CD4-positive, alpha-beta memory T cell (primary cell): ENCODE results near the gene TAS1R3. TPM values are rescaled to one million over a fixed set of nuclear protein-coding genes. Genes with fewer than 3 reads are reported as not detected.
A peak's percentile ranks its signal among the peaks of the same experiment; 100 is the strongest.

Experiments
- CTCF ChIA-PET: fragments of 350-600 bp; sonication (Branson Sonifier 250); formaldehyde crosslinking; loops from one replicate; lab custom pipeline; 2021; ENCODE audit warnings: inconsistent platforms; ENCODE audit not compliant: partially characterized antibody; lab: Charles Lee
- POLR2A ChIA-PET: fragments of 350-600 bp; sonication (Branson Sonifier 250); formaldehyde crosslinking; loops from one replicate; lab custom pipeline; 2021; ENCODE audit not compliant: partially characterized antibody; lab: Charles Lee
- DNase-seq, 5 donors: peaks; one replicate each; pipeline versions ENCODE4 v3.0.0 to v3.0.0-alpha.2; 2020 to 2022; ENCODE audit warnings: mixed read lengths in 1 of 5
- H3K27ac ChIP-seq: one replicate; pipeline ENCODE4 v1.7.0; 2013; ENCODE audit warnings: low read depth, low read length
- H3K27me3 ChIP-seq: 2 replicates; pipeline ENCODE4 v1.7.0; 2013; ENCODE audit warnings: mild to moderate bottlenecking, low read length, moderate library complexity; ENCODE audit not compliant: insufficient read depth
- H3K36me3 ChIP-seq: 2 replicates; pipeline ENCODE4 v1.7.0; 2013; ENCODE audit warnings: mild to moderate bottlenecking, low read length, moderate library complexity; ENCODE audit not compliant: insufficient read depth
- H3K4me1 ChIP-seq: 2 replicates; pipeline ENCODE4 v1.7.0; 2013; ENCODE audit warnings: mild to moderate bottlenecking, low read length, moderate library complexity; ENCODE audit not compliant: insufficient read depth
- H3K4me3 ChIP-seq, 2 donors: one replicate each; pipeline ENCODE4 v1.7.0; 2013; ENCODE audit warnings: low read length in 2 of 2, mild to moderate bottlenecking in 1 of 2
- H3K9me3 ChIP-seq, 2 donors: one replicate each; pipeline ENCODE4 v1.7.0; 2013; ENCODE audit warnings: low read length in 2 of 2, control low read depth in 1 of 2; ENCODE audit not compliant: control insufficient read depth in 1 of 2
- H3K27ac Mint-ChIP-seq, 7 donors: one replicate each; pipeline ENCODE4 v1.8.0; 2020 to 2021; ENCODE audit warnings: mixed read lengths in 7 of 7, mild to moderate bottlenecking in 6 of 7, inconsistent platforms in 3 of 7, moderate library complexity in 3 of 7
- H3K27me3 Mint-ChIP-seq, 2 donors: one replicate each; pipeline ENCODE4 v1.8.0; 2020 to 2021; ENCODE audit warnings: mixed read lengths in 2 of 2
- H3K36me3 Mint-ChIP-seq, 2 donors: one replicate each; pipeline ENCODE4 v1.8.0; 2020 to 2021; ENCODE audit warnings: mixed read lengths in 2 of 2, inconsistent platforms in 1 of 2, mild to moderate bottlenecking in 1 of 2
- H3K4me1 Mint-ChIP-seq, 4 donors: one replicate each; pipeline ENCODE4 v1.8.0; 2020 to 2021; ENCODE audit warnings: mixed read lengths in 4 of 4, mild to moderate bottlenecking in 1 of 4
- H3K4me3 Mint-ChIP-seq, 8 donors: one replicate each; pipeline ENCODE4 v1.8.0; 2020 to 2021; ENCODE audit warnings: mixed read lengths in 8 of 8, mild to moderate bottlenecking in 7 of 8, moderate library complexity in 6 of 8, inconsistent platforms in 3 of 8
- H3K9me3 Mint-ChIP-seq, 8 donors: one replicate each; pipeline ENCODE4 v1.8.0; 2020 to 2021; ENCODE audit warnings: mixed read lengths in 8 of 8, mild to moderate bottlenecking in 5 of 8, inconsistent platforms in 3 of 8, moderate library complexity in 1 of 8
- intact Hi-C: fragments of 100-400 bp; cut with micrococcal nuclease; formaldehyde crosslinking; loops from one replicate; pipeline ENCODE4 v1.15.1; 2023
- polyA plus RNA-seq, 2 donors: library from polyadenylated mRNA; unstranded; fragments of 300-500 nt; fragmentation: Illumina TruSeq; gene quantifications; one replicate each; pipeline ENCODE4 v1.2.3, GENCODE V29; 2021
- total RNA-seq, 2 experiments: library from RNA; stranded (reverse); gene quantifications; one replicate each; pipeline ENCODE4 v1.2.3, GENCODE V29; 2021

TAS1R3 gene
- total and polyA plus RNA-seq, 4 experiments from 2014 or later: 0.47 to 1.5 (median 1.5) TPM; not detected in 1

GRCh38 chr1:1306661-1307260, 24.3 kb upstream of the TAS1R3 start:
- Mint-ChIP-seq H3K9me3 (peaks cover 0 to 2% (median 0%) of the 10 kb centered on the region in 8 donors), H3K27me3 (no peaks in the 10 kb centered on the region), H3K4me3 (peak overlapping the region; percentile 84 to 92 (median 89)), H3K36me3 (peaks cover 0 to 8% of the 10 kb centered on the region in 2 donors), H3K27ac (peak overlapping the region; percentile 72 to 92 (median 90)), H3K4me1 (peaks cover 13 to 29% (median 20%) of the 10 kb centered on the region in 4 donors)
- Histone ChIP-seq H3K36me3 (peaks cover 7% of the 10 kb centered on the region), H3K4me1 (peaks cover 36% of the 10 kb centered on the region), H3K9me3 (no peaks in the 10 kb centered on the region), H3K27me3 (no peaks in the 10 kb centered on the region), H3K4me3 (peak overlapping the region; percentile 33 to 59), H3K27ac (peak overlapping the region; percentile 54)
- no peak for DNase-seq
- ChIA-PET CTCF (no interaction called here), POLR2A (interaction anchor here (1.0 kb wide), 1 partner anchor 68 kb away, joined by 4 read pairs; the partner anchor contains the start of gene AURKAIP1)
- intact Hi-C loops: loop anchor here (1.0 kb wide), 1 partner anchor 237 kb away; no protein-coding TSS in a partner anchor

- no peaks in the 10 kb centered on the region for H3K9me3 ChIP-seq
- Mint-ChIP-seq H3K4me1 (peaks cover 13 to 29% (median 20%) of the 10 kb centered on the region in 4 donors), H3K27me3 (no peaks in the 10 kb centered on the region), H3K36me3 (peaks cover 0 to 8% of the 10 kb centered on the region in 2 donors), H3K27ac (peak overlapping the region; percentile 66 to 92 (median 90)), H3K9me3 (peaks cover 0 to 2% (median 0%) of the 10 kb centered on the region in 8 donors), H3K4me3 (peak overlapping the region; percentile 84 to 92 (median 89))
- H3K27ac ChIP-seq: peak overlapping the region; percentile 54
- peak overlapping the region; percentile 33 to 59 for H3K4me3 ChIP-seq
- H3K36me3 ChIP-seq: peaks cover 7% of the 10 kb centered on the region
- ChIA-PET POLR2A (interaction anchor here (1.0 kb wide), 1 partner anchor 68 kb away, joined by 4 read pairs; the partner anchor contains the start of gene AURKAIP1), CTCF (no interaction called here)
- peaks cover 36% of the 10 kb centered on the region for H3K4me1 ChIP-seq
- no peaks in the 10 kb centered on the region for H3K27me3 ChIP-seq
- DNase-seq: peak in 1 of 5 donors; percentile 28
- intact Hi-C loops: loop anchor here (1.0 kb wide), 1 partner anchor 238 kb away; no protein-coding TSS in a partner anchor
Observed at GRCh38 chr1:1307261-1307922, 23.7 kb upstream of the TAS1R3 start.

- peak within 1 kb of the TSS; percentile 77 for H3K27ac ChIP-seq
- ChIA-PET CTCF (no interaction called here), POLR2A (interaction anchor here (3.4 kb wide), 1 partner anchor 17 kb away, joined by 14 read pairs; no protein-coding TSS in a partner anchor)
- intact Hi-C loops: loop anchor here (1.0 kb wide), 7 partner anchors 16 to 239 kb away; partner anchors contain the start of genes AURKAIP1, B3GALT6, C1orf159 and CPTP
- Mint-ChIP-seq H3K9me3 (peaks cover 0 to 2% (median 0%) of the 10 kb centered on the region in 8 donors), H3K27me3 (no peaks in the 10 kb centered on the region), H3K4me1 (peaks cover 13 to 29% (median 20%) of the 10 kb centered on the region in 4 donors), H3K27ac (peak within 1 kb of the TSS; percentile 89 to 96 (median 91)), H3K36me3 (peaks cover 0 to 12% of the 10 kb centered on the region in 2 donors), H3K4me3 (peak within 1 kb of the TSS; percentile 86 to 92 (median 89))
- H3K9me3 ChIP-seq: no peaks in the 10 kb centered on the region
- DNase-seq: peak; percentile 92 to 94 (median 92)
- H3K36me3 ChIP-seq: peaks cover 12% of the 10 kb centered on the region
- H3K4me1 ChIP-seq: peaks cover 36% of the 10 kb centered on the region
- H3K4me3 ChIP-seq: peak within 1 kb of the TSS; percentile 61 to 83
- no peaks in the 10 kb centered on the region for H3K27me3 ChIP-seq
Observed at GRCh38 chr1:1307923-1308755, 22.9 kb upstream of the TAS1R3 start, which contains the start of the genes ACAP3 and PUSL1. TSS of gene ACAP3 (minus strand) at chr1:1307930. CDS start at chr1:1307815, 115 bp downstream. TSS of gene PUSL1 (plus strand) at chr1:1308597. CDS start at chr1:1308644, 47 bp downstream.

- peaks cover 13 to 29% (median 20%) of the 10 kb centered on the region in 4 donors for H3K4me1 Mint-ChIP-seq
Observed at GRCh38 chr1:1308756-1309250, 22.3 kb upstream of the TAS1R3 start.

GRCh38 chr1:1309251-1310108, 21.6 kb upstream of the TAS1R3 start:
- Mint-ChIP-seq H3K36me3 (peaks cover 0 to 15% of the 10 kb centered on the region in 2 donors), H3K27ac (peak overlapping the region in 6 of 7 donors; percentile 35 to 83 (median 60)), H3K4me1 (peaks cover 13 to 29% (median 20%) of the 10 kb centered on the region in 4 donors), H3K4me3 (peak overlapping the region; percentile 43 to 79 (median 73)), H3K27me3 (no peaks in the 10 kb centered on the region), H3K9me3 (peaks cover 0 to 2% (median 0%) of the 10 kb centered on the region in 8 donors)
- intact Hi-C loops: no loop called here
- Histone ChIP-seq H3K27ac (peak overlapping the region; percentile 77), H3K4me1 (peaks cover 35% of the 10 kb centered on the region), H3K27me3 (no peaks in the 10 kb centered on the region), H3K36me3 (peaks cover 24% of the 10 kb centered on the region), H3K4me3 (peak overlapping the region; percentile 29 to 83), H3K9me3 (no peaks in the 10 kb centered on the region)
- POLR2A ChIA-PET: interaction anchor here (0.8 to 3.4 kb wide), 5 partner anchors 9 to 98 kb away, joined by 3 to 14 read pairs (median 3); partner anchors contain the start of genes AURKAIP1 and MRPL20
- CTCF ChIA-PET: interaction anchor here (1.6 kb wide), 1 partner anchor 14 kb away, joined by 3 read pairs; no protein-coding TSS in a partner anchor
- DNase-seq: no peak

More at GRCh38 chr1:1308756-1309250, 22.3 kb upstream of the TAS1R3 start:
- no peak for DNase-seq
- no peaks in the 10 kb centered on the region for H3K9me3 ChIP-seq
- ChIA-PET POLR2A (interaction anchor here (1.3 to 3.4 kb wide), 2 partner anchors 17 to 66 kb away, joined by 8 to 14 read pairs; partner anchors contain the start of gene AURKAIP1), CTCF (interaction anchor here (1.6 kb wide), 1 partner anchor 13 kb away, joined by 3 read pairs; no protein-coding TSS in a partner anchor)
- H3K27ac ChIP-seq: peak overlapping the region; percentile 77
- Mint-ChIP-seq H3K9me3 (peaks cover 0 to 2% (median 0%) of the 10 kb centered on the region in 8 donors), H3K27ac (peak overlapping the region; percentile 87 to 96 (median 90)), H3K27me3 (no peaks in the 10 kb centered on the region), H3K4me3 (peak overlapping the region; percentile 79 to 91 (median 86)), H3K36me3 (peaks cover 0 to 14% of the 10 kb centered on the region in 2 donors)
- intact Hi-C loops: loop anchor here (1.0 kb wide), 6 partner anchors 15 to 193 kb away; partner anchors contain the start of genes AURKAIP1, B3GALT6, C1orf159 and CPTP
- no peaks in the 10 kb centered on the region for H3K27me3 ChIP-seq
- H3K4me3 ChIP-seq: peak overlapping the region; percentile 29 to 83
- H3K36me3 ChIP-seq: peaks cover 18% of the 10 kb centered on the region
- peaks cover 36% of the 10 kb centered on the region for H3K4me1 ChIP-seq
